ENCODE data around the gene KAT7.

KAT7 gene

GRCh38 chr17:49760932-49761558, 27.4 kb upstream of the KAT7 start:
- DNase-seq, result no peak

GRCh38 chr17:49762151-49762941, 26.1 kb upstream of the KAT7 start:
- DNase-seq, result no peak

- peak; percentile 89 for DNase-seq
Measured at GRCh38 chr17:49763735-49764558, 24.5 kb upstream of the KAT7 start, which contains the start of gene FAM117A. Gene FAM117A (minus strand): TSS chr17:49764131. CDS start chr17:49764087, 44 bp downstream.

DNA sequence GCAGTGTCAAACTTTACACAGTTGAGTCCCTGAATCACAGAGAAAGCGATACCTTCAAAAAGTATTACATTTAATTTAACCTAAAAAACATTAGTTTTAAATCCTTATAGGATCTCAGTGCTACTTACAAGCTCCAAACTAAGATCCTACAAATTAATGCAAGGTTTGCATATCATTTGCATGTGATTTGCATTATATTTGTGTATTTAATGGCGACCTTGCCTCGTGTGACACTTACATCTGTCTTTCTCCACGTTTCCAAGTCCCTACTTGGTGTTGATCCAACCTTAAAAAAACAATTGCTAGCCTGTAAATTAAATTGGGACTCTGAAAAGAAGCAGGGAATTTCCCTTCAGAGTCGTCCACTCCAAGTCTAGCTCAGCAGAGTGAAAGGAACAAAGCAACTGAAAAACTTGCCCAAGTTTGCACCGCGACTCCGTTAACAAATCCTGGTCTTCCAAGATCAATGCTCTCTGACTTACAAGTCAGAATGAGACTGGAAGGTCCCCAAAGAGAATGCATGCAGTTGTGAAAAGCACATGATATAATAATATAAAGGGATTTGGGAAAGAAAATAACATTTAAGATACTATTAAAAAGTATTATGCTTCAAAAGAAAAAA, 23.8 kb upstream of the KAT7 start:
- DNase-seq, result no peak

GRCh38 chr17:49766918-49767530, 21.5 kb upstream of the KAT7 start:
- DNase-seq, result no peak

GRCh38 chr17:49775546-49776260, 12.8 kb upstream of the KAT7 start:
- no peak for DNase-seq

- no peak for DNase-seq
Measured at GRCh38 chr17:49776551-49777300, 11.8 kb upstream of the KAT7 start.

DNA sequence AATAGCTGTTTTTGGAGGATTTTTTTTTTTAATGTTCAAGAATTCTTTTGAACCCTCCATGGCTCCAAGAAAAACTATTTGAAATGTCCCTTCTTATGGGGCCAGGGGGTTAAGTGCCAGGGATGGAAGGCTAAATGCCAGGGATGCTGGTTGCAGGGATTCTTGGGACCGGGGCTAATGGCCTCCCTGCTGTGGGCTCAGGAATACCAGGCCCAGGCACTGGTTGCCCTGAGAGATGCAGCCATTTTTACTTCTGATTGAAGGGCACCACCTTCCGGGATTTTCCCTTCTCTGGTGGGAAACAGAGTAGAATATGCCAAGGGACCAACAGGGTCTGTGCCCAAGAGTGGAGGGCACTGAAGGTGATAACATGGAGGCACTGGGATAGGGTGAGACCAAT, 10.9 kb upstream of the KAT7 start:
- no peak for DNase-seq

DNA sequence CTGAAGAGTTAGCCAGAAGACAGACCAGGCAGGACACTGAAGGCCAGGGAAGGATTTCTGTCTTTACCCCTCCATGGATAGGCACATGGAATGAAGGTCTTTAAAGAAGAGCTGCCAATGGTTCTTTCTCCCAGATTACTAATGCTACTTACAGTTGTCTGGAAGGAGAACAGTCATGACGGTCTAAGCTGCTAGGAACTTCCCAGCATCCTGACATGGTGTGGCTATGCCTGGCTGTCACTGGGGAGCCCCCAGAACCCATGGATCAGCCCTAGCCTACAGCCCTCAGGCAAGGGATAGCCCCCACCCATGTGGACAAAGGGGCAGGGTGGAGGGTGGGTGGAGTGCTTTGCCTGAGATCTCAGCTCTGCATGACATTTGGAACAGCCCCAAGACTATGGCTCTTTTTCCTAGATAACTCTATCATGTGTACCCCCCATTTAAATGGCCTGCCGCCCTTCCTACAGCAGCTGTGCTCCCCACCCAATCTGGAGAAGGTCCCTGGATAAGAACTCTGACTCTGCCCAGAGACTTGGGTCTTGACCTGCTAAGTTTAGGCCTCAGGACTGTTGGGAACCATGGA, 9.2 kb upstream of the KAT7 start:
- DNase-seq, result no peak

GRCh38 chr17:49779739-49780231, 8.7 kb upstream of the KAT7 start:
- no peak for DNase-seq

DNA sequence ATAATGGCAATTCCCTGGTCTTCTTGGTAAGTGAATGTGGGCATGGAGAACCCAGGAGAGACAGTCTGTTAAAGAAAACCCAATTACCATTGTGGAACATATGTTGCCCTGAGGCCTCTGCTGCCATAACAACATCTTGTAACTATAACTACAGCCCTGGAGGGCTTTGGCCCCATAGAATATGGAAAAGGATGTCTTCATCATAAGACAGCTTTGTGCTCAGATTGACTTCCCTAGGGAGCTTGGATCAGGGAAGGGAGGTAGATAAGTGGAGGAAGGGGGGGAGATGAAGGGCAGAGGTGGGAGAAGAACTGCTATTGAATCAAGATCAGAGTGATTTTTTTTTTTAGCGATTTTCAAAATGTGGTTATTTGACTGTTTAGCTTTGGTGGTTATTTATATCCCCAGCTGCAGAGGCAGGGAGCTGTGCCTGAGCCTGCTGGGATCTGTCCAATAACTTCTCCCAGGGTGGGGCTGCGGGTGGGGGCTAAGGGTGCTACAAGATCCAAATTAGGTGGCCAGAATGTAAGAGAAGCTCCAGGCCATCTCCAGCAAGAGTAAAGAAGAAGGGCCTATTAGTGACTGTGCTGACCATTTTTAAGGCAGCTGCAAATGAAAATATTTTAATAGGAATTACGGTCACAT, 5.3 kb upstream of the KAT7 start:
- DNase-seq, result no peak

GRCh38 chr17:49783791-49784190, 4.7 kb upstream of the KAT7 start:
- no peak for DNase-seq

DNA sequence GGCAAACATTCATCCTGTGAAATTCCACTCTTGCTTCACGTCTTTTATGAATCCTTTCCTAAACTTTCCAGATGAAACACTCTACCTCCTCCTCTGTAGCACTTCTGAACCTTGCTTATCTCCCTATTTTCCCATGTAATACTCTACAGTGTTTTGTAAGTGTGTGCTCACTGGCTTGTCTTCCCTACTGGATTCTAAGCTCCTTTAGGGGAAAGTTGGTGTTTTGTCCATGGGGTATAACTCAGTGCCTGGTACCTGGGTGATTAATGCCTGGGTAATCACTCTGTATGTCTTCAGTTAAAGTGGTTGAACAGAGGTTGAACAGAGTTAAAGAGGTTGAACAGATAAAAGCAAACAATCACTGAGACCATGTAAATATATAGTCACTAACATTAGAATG, 3.8 kb upstream of the KAT7 start:
- no peak for DNase-seq

DNA sequence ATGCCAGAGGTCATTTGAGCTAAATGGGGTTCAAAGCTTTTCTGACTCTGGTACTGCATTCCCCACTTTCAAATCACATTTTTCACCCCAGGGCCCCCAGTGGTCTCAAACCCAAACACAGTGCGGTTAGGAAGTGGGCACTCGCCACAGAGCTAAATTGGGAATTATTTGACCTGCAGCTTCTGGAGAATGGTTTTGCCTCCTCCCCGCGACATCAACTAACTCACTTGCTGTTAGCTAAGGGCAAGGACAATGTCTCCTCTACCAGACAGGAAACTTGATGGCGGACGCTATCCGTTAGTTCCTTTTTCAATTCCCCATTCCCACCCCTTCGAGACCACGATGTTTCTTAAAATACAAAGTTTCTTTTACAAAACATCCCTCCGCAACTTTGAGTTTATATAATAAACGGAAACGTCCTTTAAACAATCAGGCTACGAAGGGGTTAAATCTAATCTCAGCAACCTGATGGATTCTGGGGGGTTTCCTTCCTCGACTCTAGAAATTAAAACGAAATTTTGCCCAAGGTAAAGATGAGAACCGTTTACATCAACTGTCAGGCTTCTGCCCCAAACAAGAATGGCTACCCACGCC, 500 bp upstream of the KAT7 start:
- peak; percentile 39 for DNase-seq

GRCh38 chr17:49789243-49789578, 730 bp downstream of the KAT7 start:
- DNase-seq, result no peak

GRCh38 chr17:49793309-49793708, 4.8 kb downstream of the KAT7 start:
- no peak for DNase-seq

- DNase-seq, result no peak
Measured at GRCh38 chr17:49795372-49795771, 6.9 kb downstream of the KAT7 start.

- DNase-seq, result no peak
Measured at GRCh38 chr17:49798182-49798581, 9.7 kb downstream of the KAT7 start.

DNA sequence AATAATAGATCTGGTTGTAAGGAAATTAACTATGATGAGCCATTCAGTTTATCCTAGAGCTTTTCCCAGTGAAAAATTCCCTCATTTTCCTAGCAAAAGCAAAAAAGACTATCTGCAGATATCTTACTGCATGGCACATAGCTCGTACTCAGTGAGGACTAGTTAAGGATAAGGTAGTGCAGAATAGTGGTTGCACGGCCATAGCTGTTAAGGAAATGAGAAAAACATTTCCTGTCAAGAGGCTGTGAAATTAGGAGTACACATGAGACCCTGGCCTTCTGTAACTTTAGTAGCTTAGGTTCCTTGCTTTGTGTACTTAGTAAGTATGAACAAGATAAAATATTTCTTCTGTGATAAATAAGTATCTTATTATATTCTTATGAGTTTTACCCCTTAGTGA, 10.3 kb downstream of the KAT7 start:
- DNase-seq, result no peak

DNA sequence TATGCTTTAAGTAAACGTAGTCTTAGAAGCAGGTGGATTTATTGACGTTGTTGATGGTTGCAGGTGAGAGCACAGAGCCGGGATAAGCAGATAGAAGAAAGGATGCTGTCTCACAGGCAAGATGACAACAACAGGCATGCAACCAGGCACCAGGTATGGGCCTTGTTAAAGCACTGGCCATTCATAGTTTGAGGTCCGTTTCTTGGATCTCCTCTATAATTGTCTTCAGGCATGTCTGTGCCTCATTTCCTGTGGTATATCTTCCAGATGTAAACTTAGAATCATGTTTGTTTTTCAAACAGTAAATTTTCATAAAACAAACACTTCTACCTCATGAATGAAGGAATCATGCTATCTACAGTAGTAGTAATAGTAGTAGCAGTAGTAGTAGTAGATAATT, 20.6 kb downstream of the KAT7 start:
- no peak for DNase-seq

All from activated CD4-positive, CD25-positive, alpha-beta regulatory T cell treated with anti-CD3 and anti-CD28 coated beads, Interleukin-2, amount 50 U/mL, for 72 hours (primary cell).